ENCODE measurements around the gene GALNT14. TPM values are rescaled to one million over a fixed set of nuclear protein-coding genes. Genes with fewer than 3 reads are reported as not detected.
A peak's percentile ranks its signal among the peaks of the same experiment; 100 is the strongest.

The GALNT14 gene
- total and polyA plus RNA-seq, 2 of the 8 experiments (the other 6 are each of a cell fraction or from before 2014, with no cell fraction given), result 13.0 to 13.7 TPM

- Histone ChIP-seq H3K27me3 (replicated peaks in 1 of 4; ENCODE audit: control insufficient read depth in 3 of 4, extremely low read depth in 1 of 4, insufficient read depth in 3 of 4, low read length in 3 of 4) (no peaks in the 10 kb centered on the region), H3K9me3 (ENCODE audit: insufficient read depth in 2 of 2, low read depth in 1 of 2, low read length in 1 of 2) (no peaks in the 10 kb centered on the region), H2AFZ (ENCODE audit: low read length) (no peak overlapping the region), H3K4me3 (ENCODE audit: extremely low read depth in 1 of 4, insufficient read depth in 2 of 4, low read depth in 3 of 4, low read length in 4 of 4) (no peak overlapping the region), H3K23ac (ENCODE audit: insufficient read length) (no peak overlapping the region), H3K4me2 (ENCODE audit: insufficient read depth in 1 of 2, low read depth in 2 of 2, low read length in 2 of 2) (no peak overlapping the region), H3K14ac (ENCODE audit: insufficient read length) (no peak overlapping the region), H2BK120ac (replicated peaks; ENCODE audit: low read depth, low read length) (no peak overlapping the region), H3K27ac (ENCODE audit: low read depth, low read length) (no peak overlapping the region), H2BK20ac (ENCODE audit: low read length) (no peak overlapping the region), H3K79me2 (ENCODE audit: control insufficient read depth in 1 of 2, insufficient read depth in 2 of 2, low read length in 2 of 2) (no peaks in the 10 kb centered on the region), H2BK5ac (ENCODE audit: low read depth, low read length) (no peak overlapping the region), H3K56ac (replicated peaks; ENCODE audit: insufficient read length, low read depth, low read length) (no peak overlapping the region), H2BK15ac (ENCODE audit: low read length) (no peak overlapping the region), H2BK12ac (ENCODE audit: low read depth, low read length) (no peak overlapping the region), H3K79me1 (ENCODE audit: low read depth, low read length) (no peaks in the 10 kb centered on the region), H2AK5ac (ENCODE audit: low read depth, low read length) (no peak overlapping the region), H4K5ac (ENCODE audit: insufficient read length, low read depth, low read length) (no peak overlapping the region), H4K91ac (replicated peaks; ENCODE audit: insufficient read length, low read length) (no peak overlapping the region), H3K9ac (replicated peaks in 1 of 4; ENCODE audit: extremely low read depth in 1 of 4, low read depth in 3 of 4, low read length in 3 of 4) (no peak overlapping the region), H3K36me3 (ENCODE audit: control insufficient read depth in 2 of 4, insufficient read depth in 4 of 4, low read length in 3 of 4) (no peaks in the 10 kb centered on the region), H4K8ac (ENCODE audit: extremely low read depth, insufficient read depth, low read length) (no peak overlapping the region), H4K20me1 (replicated peaks in 1 of 2; ENCODE audit: control insufficient read depth in 1 of 2, insufficient read depth in 2 of 2, low read length in 2 of 2) (no peaks in the 10 kb centered on the region), H3K4ac (replicated peaks; ENCODE audit: insufficient read length, low read depth, low read length) (no peak overlapping the region), H3K4me1 (replicated peaks in 1 of 4; ENCODE audit: control insufficient read depth in 3 of 4, insufficient read depth in 4 of 4, low read length in 3 of 4) (no peaks in the 10 kb centered on the region), H3K23me2 (ENCODE audit: low read depth, low read length) (no peaks in the 10 kb centered on the region), H3K18ac (ENCODE audit: extremely low read depth, low read length) (no peak overlapping the region)
- no peak for TF ChIP-seq BCL11A (IDR thresholded peaks at IDR 0.05; ENCODE audit: low read depth in 2 of 2, low read length in 2 of 2)
- no peak for TF ChIP-seq GTF2F1 (IDR thresholded peaks at IDR 0.05; ENCODE audit: borderline replicate concordance, low read depth, low read length)
- TF ChIP-seq POU5F1 (IDR thresholded peaks at IDR 0.05; ENCODE audit: low read depth, low read length), result no peak
- peak; percentile 89 for TF ChIP-seq CEBPB (IDR thresholded peaks at IDR 0.05; ENCODE audit: low read depth, low read length)
- TF ChIP-seq POLR2AphosphoS5 (IDR thresholded peaks at IDR 0.05; ENCODE audit: low read depth, low read length), result no peak
- CTCF ChIA-PET (ENCODE audit: partially characterized antibody), result interaction anchor here (1.0 to 1.4 kb wide), 3 partner anchors 22 to 215 kb away, joined by 3 read pairs; no protein-coding TSS in a partner anchor
- POLR2A ChIA-PET (ENCODE audit: partially characterized antibody), result no interaction called here
- FAIRE-seq (no peak), DNase-seq (ENCODE audit: low read depth in 1 of 2, low spot score in 2 of 2) (no peak)
- WGBS, 2 experiments (ENCODE audit: extremely low coverage in 1 of 2, insufficient coverage in 1 of 2, insufficient read length in 1 of 2, insufficient replicate concordance in 2 of 2, low coverage in 1 of 2, low lambda C conversion rate in 2 of 2, missing lambda C conversion rate in 1 of 2), result 96% methylated on average over 17 of the region's 17 CpGs; no CpG with 5 or more reads in 1 of the 2 experiments
Observed at GRCh38 chr2:30955516-30956132, 182.6 kb downstream of the GALNT14 start.

Data from H1 (cell line).